ENCODE data around the gene FAM131C. TPM values are rescaled to one million over a fixed set of nuclear protein-coding genes. Genes with fewer than 3 reads are reported as not detected.

Gene FAM131C
- total RNA-seq, 6 experiments from 2014 or later = 0.19 to 1.00 TPM; not detected in 4

GRCh38 chr1:16019644-16020277 is 53.7 kb downstream of the FAM131C start:
- Histone ChIP-seq H3K36me3 (no peaks in the 10 kb centered on the region), H3K4me3 (no peak overlapping the region), H3K27ac (peak overlapping the region in 1 of 3 donors; percentile 47), H3K4me1 (peaks cover 0 to 12% (median 4%) of the 10 kb centered on the region in 4 donors), H3K27me3 (no peaks in the 10 kb centered on the region), H3K9me3 (no peaks in the 10 kb centered on the region)
- DNase-seq (no peak), ATAC-seq (no peak)
- no peak for TF ChIP-seq CTCF (IDR thresholded peaks at IDR 0.05)
- no peak for TF ChIP-seq POLR2A (IDR thresholded peaks at IDR 0.05)
- WGBS (ENCODE audit: insufficient coverage, low coverage, low lambda C conversion rate, missing lambda C conversion rate) = 17% methylated on average over 1 of the region's 9 CpGs
- intact Hi-C loops (cut with DNase I) = no loop called here

- 78% methylated on average over 10 of the region's 23 CpGs for WGBS (ENCODE audit: insufficient coverage, low coverage, low lambda C conversion rate, missing lambda C conversion rate)
Observed at GRCh38 chr1:16018749-16019643, 54.5 kb downstream of the FAM131C start.

GRCh38 chr1:16018308-16018707 is 55.1 kb downstream of the FAM131C start:
- Histone ChIP-seq H3K27me3 (no peaks in the 10 kb centered on the region), H3K27ac (peak overlapping the region in 2 of 3 donors; percentile 40 to 47), H3K4me3 (no peak overlapping the region), H3K36me3 (no peaks in the 10 kb centered on the region), H3K9me3 (no peaks in the 10 kb centered on the region), H3K4me1 (peaks cover 0 to 6% (median 0%) of the 10 kb centered on the region in 4 donors)
- DNase-seq (no peak), ATAC-seq (no peak)
- intact Hi-C loops (cut with DNase I) = no loop called here
- TF ChIP-seq CTCF (IDR thresholded peaks at IDR 0.05) = no peak
- no peak for TF ChIP-seq POLR2A (IDR thresholded peaks at IDR 0.05)
- WGBS (ENCODE audit: insufficient coverage, low coverage, low lambda C conversion rate, missing lambda C conversion rate) = 0% methylated on average over 1 of the region's 4 CpGs

More at GRCh38 chr1:16018749-16019643, 54.5 kb downstream of the FAM131C start:
- Histone ChIP-seq H3K9me3 (no peaks in the 10 kb centered on the region), H3K4me1 (peaks cover 0 to 12% (median 3%) of the 10 kb centered on the region in 4 donors), H3K27ac (peak overlapping the region in 2 of 3 donors; percentile 40 to 47), H3K4me3 (no peak overlapping the region), H3K36me3 (no peaks in the 10 kb centered on the region), H3K27me3 (no peaks in the 10 kb centered on the region)
- DNase-seq = no peak
- intact Hi-C loops (cut with DNase I) = no loop called here
- ATAC-seq = no peak
- no peak for TF ChIP-seq POLR2A (IDR thresholded peaks at IDR 0.05)
- no peak for TF ChIP-seq CTCF (IDR thresholded peaks at IDR 0.05)

GRCh38 chr1:16017461-16018303 is 55.8 kb downstream of the FAM131C start, which contains the start of gene HSPB7:
Gene HSPB7 (minus strand): TSS chr1:16018043. CDS start chr1:16017963, 80 bp downstream.
- no peaks in the 10 kb centered on the region for H3K27me3 ChIP-seq
- ATAC-seq (peak; percentile 13 to 22 (median 21)), DNase-seq (no peak)
- H3K36me3 ChIP-seq = no peaks in the 10 kb centered on the region
- H3K9me3 ChIP-seq = no peaks in the 10 kb centered on the region
- peak within 1 kb of the TSS in 2 of 3 donors; percentile 40 to 47 for H3K27ac ChIP-seq
- peaks cover 0 to 6% (median 0%) of the 10 kb centered on the region in 4 donors for H3K4me1 ChIP-seq
- H3K4me3 ChIP-seq = no peak within 1 kb of the TSS
- TF ChIP-seq POLR2A (IDR thresholded peaks at IDR 0.05) (no peak), CTCF (IDR thresholded peaks at IDR 0.05) (no peak)
- intact Hi-C loops (cut with DNase I) = no loop called here
- 46% methylated on average over 6 of the region's 37 CpGs for WGBS (ENCODE audit: insufficient coverage, low coverage, low lambda C conversion rate, missing lambda C conversion rate)
